Measurements from ENCODE around the gene IFNAR1. TPM values are rescaled to one million over a fixed set of nuclear protein-coding genes. Genes with fewer than 3 reads are reported as not detected.

The IFNAR1 gene
- total RNA-seq, 2 experiments from 2014 or later, result 18.1 to 60.8 TPM

DNA sequence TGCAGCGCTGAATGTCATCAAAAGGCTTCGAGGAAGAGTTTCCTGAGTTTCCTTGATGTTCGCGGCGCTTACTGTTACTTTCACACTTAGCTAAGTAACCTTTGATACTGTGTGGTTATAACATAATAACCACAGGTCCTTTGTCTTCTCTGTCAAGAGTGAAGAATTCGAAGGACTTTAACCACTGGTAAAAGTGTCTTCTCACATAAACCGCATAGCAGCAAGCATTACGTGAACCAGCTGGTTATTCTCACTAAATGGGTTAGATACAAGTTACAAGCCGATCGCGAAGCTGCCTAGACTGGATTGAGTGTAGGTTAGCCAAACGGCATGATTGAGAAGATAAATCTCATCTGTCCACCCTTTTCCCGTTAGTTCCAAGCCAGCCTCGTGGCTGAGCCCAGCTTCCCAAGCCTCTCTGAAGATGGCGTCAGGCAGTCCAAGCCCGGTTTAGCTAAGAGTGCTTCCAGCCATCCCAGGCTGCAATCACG, 60.1 kb downstream of the IFNAR1 start:
- BruUV-seq (replicated peaks), result no TSS peak
- DNase-seq (ENCODE audit: low spot score), result peak; percentile 28
- H3K4me1 ChIP-seq (ENCODE audit: insufficient read depth, low read length, poor library complexity, severe bottlenecking), result peaks cover 76% of the 10 kb centered on the region
- peak overlapping the region; percentile 99 for H3K27ac ChIP-seq (ENCODE audit: low read depth, low read length, poor library complexity, severe bottlenecking)
- H3K9me2 ChIP-seq (ENCODE audit: insufficient read depth, low read length), result no peaks in the 10 kb centered on the region
- H2AFZ ChIP-seq (ENCODE audit: low read length), result no peak overlapping the region; the same call in 1 of the 2 replicates
- H4K20me1 ChIP-seq (ENCODE audit: insufficient read depth, low read length), result no peaks in the 10 kb centered on the region
- H3K79me2 ChIP-seq (ENCODE audit: insufficient read depth, low read depth, low read length), result no peaks in the 10 kb centered on the region; the same call in 1 of the 2 replicates
- intact Hi-C loops (cut with micrococcal nuclease; ENCODE audit: unreplicated experiment), result no loop called here
- H3K36me3 ChIP-seq (ENCODE audit: insufficient read depth, low read length), result no peaks in the 10 kb centered on the region
- ChIA-PET CTCF (ENCODE audit: unreplicated experiment) (interaction anchor here (0.6 kb wide), 1 partner anchor 69 kb away, joined by 3 read pairs; no protein-coding TSS in a partner anchor), POLR2A (interaction anchor here (0.7 to 1.8 kb wide), 12 partner anchors 9 to 89 kb away, joined by 3 to 9 read pairs (median 4); partner anchors contain the start of gene IFNGR2)
- TF ChIP-seq, protein P1, sequence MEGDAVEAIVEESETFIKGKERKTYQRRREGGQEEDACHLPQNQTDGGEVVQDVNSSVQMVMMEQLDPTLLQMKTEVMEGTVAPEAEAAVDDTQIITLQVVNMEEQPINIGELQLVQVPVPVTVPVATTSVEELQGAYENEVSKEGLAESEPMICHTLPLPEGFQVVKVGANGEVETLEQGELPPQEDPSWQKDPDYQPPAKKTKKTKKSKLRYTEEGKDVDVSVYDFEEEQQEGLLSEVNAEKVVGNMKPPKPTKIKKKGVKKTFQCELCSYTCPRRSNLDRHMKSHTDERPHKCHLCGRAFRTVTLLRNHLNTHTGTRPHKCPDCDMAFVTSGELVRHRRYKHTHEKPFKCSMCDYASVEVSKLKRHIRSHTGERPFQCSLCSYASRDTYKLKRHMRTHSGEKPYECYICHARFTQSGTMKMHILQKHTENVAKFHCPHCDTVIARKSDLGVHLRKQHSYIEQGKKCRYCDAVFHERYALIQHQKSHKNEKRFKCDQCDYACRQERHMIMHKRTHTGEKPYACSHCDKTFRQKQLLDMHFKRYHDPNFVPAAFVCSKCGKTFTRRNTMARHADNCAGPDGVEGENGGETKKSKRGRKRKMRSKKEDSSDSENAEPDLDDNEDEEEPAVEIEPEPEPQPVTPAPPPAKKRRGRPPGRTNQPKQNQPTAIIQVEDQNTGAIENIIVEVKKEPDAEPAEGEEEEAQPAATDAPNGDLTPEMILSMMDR (conservative IDR thresholded peaks at IDR 0.05; ENCODE audit: low read length), result no peak
- TF ChIP-seq EZH2phosphoT487 (IDR thresholded peaks at IDR 0.05; ENCODE audit: borderline replicate concordance, low read depth, low read length), result no peak
- no peak overlapping the region for H3K4me3 ChIP-seq (ENCODE audit: low read depth, low read length, poor library complexity, severe bottlenecking)
- no peaks in the 10 kb centered on the region for H3K9me3 ChIP-seq (ENCODE audit: low read length)
- peak overlapping the region; percentile 21 for H3K4me2 ChIP-seq (ENCODE audit: low read length)

DNA sequence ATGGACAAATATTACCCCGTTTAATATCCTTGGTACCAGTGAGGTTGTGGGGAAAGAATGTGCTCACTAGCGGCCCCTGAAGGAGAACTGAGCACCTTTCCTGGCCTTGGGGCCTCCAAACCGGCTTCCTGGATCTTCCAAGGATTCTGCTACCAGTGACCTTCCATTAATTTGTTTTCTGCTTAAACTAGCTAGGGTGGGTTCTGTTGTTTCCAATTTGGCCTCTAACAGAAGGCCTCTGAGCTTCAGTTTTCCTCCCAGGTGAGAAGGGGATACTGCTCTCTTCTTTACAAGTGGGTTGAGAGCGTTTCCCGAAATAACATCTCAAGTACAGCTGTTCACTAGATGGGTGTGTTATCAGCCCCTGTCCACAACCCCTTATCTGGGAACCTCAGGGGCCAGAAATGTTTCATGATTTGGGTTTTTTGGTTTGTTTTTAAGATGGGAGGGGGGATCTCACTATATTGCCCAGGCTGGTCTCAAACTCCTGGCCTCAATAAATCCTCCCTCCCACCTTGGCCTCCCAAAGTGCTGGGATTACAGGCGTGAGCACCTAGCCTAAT, 61.5 kb downstream of the IFNAR1 start:
- peak; percentile 32 for DNase-seq (ENCODE audit: low spot score)
- Histone ChIP-seq H4K20me1 (ENCODE audit: insufficient read depth, low read length) (no peaks in the 10 kb centered on the region), H3K36me3 (ENCODE audit: insufficient read depth, low read length) (no peaks in the 10 kb centered on the region), H3K4me2 (ENCODE audit: low read length) (no peak overlapping the region), H3K4me3 (ENCODE audit: low read depth, low read length, poor library complexity, severe bottlenecking) (no peak overlapping the region), H3K27ac (ENCODE audit: low read depth, low read length, poor library complexity, severe bottlenecking) (peak overlapping the region; percentile 5), H3K9me2 (ENCODE audit: insufficient read depth, low read length) (no peaks in the 10 kb centered on the region), H3K4me1 (ENCODE audit: insufficient read depth, low read length, poor library complexity, severe bottlenecking) (peaks cover 61% of the 10 kb centered on the region), H3K79me2 (ENCODE audit: insufficient read depth, low read depth, low read length) (no peaks in the 10 kb centered on the region; the same call in 1 of the 2 replicates), H2AFZ (ENCODE audit: low read length) (no peak overlapping the region), H3K9me3 (ENCODE audit: low read length) (no peaks in the 10 kb centered on the region)
- TF ChIP-seq, protein P1 (conservative IDR thresholded peaks at IDR 0.05; ENCODE audit: low read length), result peak; percentile 63
- no peak for TF ChIP-seq EZH2phosphoT487 (IDR thresholded peaks at IDR 0.05; ENCODE audit: borderline replicate concordance, low read depth, low read length)
- intact Hi-C loops (cut with micrococcal nuclease; ENCODE audit: unreplicated experiment), result no loop called here
- POLR2A ChIA-PET, result interaction anchor here (0.7 to 3.0 kb wide), 7 partner anchors 9 to 172 kb away, joined by 3 to 13 read pairs (median 4); no protein-coding TSS in a partner anchor
- CTCF ChIA-PET (ENCODE audit: unreplicated experiment), result no interaction called here
- BruUV-seq (replicated peaks), result no TSS peak

DNA sequence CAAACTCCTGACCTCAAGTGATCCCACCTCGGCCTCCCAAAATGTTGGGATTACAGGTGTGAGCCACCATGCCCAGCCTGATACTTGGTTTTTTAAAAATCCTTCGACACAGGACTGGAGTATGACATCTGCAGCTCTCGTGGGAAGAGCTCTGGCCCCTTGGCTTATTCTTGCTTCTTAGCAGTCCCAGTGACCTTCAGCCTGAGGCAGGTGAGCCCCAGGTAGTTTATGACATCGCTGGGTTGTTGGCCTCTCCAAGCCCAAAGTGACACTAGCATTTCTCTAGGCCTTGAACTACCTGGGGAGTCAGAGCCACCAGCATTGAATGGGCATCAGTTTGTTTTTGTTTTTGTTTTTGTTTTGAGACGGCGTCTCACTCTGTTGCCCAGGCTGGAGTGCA, 62.5 kb downstream of the IFNAR1 start:
- Histone ChIP-seq H4K20me1 (ENCODE audit: insufficient read depth, low read length) (no peaks in the 10 kb centered on the region), H3K9me3 (ENCODE audit: low read length) (no peaks in the 10 kb centered on the region), H3K4me1 (ENCODE audit: insufficient read depth, low read length, poor library complexity, severe bottlenecking) (peaks cover 52% of the 10 kb centered on the region), H3K4me2 (ENCODE audit: low read length) (no peak overlapping the region), H3K4me3 (ENCODE audit: low read depth, low read length, poor library complexity, severe bottlenecking) (no peak overlapping the region), H2AFZ (ENCODE audit: low read length) (no peak overlapping the region), H3K9me2 (ENCODE audit: insufficient read depth, low read length) (no peaks in the 10 kb centered on the region), H3K27ac (ENCODE audit: low read depth, low read length, poor library complexity, severe bottlenecking) (no peak overlapping the region), H3K79me2 (ENCODE audit: insufficient read depth, low read depth, low read length) (no peaks in the 10 kb centered on the region), H3K36me3 (ENCODE audit: insufficient read depth, low read length) (no peaks in the 10 kb centered on the region)
- DNase-seq (ENCODE audit: low spot score), result no peak
- CTCF ChIA-PET (ENCODE audit: unreplicated experiment), result no interaction called here
- TF ChIP-seq, protein P1 (conservative IDR thresholded peaks at IDR 0.05; ENCODE audit: low read length), result no peak
- TF ChIP-seq EZH2phosphoT487 (IDR thresholded peaks at IDR 0.05; ENCODE audit: borderline replicate concordance, low read depth, low read length), result no peak
- POLR2A ChIA-PET, result interaction anchor here (0.9 to 3.0 kb wide), 4 partner anchors 8 to 48 kb away, joined by 4 to 13 read pairs (median 8); no protein-coding TSS in a partner anchor
- intact Hi-C loops (cut with micrococcal nuclease; ENCODE audit: unreplicated experiment), result no loop called here
- BruUV-seq (replicated peaks), result no TSS peak
